GM12878 (cell line): ENCODE results near the gene ABCG1. TPM values are rescaled to one million over a fixed set of nuclear protein-coding genes. Genes with fewer than 3 reads are reported as not detected.

Experiments used
- ATAC-seq: fragments of 200-7000 bp; cut with Tn5 transposase; 3 replicates; pipeline ENCODE4 v1.9.1; 2020; ENCODE audit warnings: mild to moderate bottlenecking, moderate library complexity
- BruUV-seq: library from RNA; stranded (reverse); fragments of 400-500 nt; replicated peaks from 2 replicates; lab custom pipeline; 2021; lab: Mats Ljungman, UMichigan
- CTCF ChIA-PET: fragments of 300-600 bp; sonication (Branson Sonifier 250); formaldehyde crosslinking; extraction: SDS; loops from one replicate; lab custom pipeline; 2021; ENCODE audit warnings: inconsistent platforms; lab: Yijun Ruan, JAX
- POLR2A ChIA-PET: fragments of 350-600 bp; formaldehyde crosslinking; extraction: SDS; loops from one replicate; lab custom pipeline; 2021; ENCODE audit warnings: inconsistent platforms; lab: Charles Lee
- RAD21 ChIA-PET: fragments of 300-600 bp; sonication (Branson Sonifier 250); formaldehyde crosslinking; loops from one replicate; lab custom pipeline; 2023; ENCODE audit warnings: antibody characterized with exemption; ENCODE audit not compliant: unreplicated experiment; lab: Charles Lee
- SMC1A ChIA-PET: fragments of 300-600 bp; sonication (Branson Sonifier 250); formaldehyde crosslinking; loops from one replicate; lab custom pipeline; 2023; ENCODE audit not compliant: unreplicated experiment, uncharacterized antibody; lab: Charles Lee
- DNase-seq: peaks from one replicate; pipeline ENCODE4 v3.0.0-alpha.2; 2011; ENCODE audit warnings: low read depth, low spot score
- FAIRE-seq: peaks from 3 replicates; lab custom pipeline; 2011; peaks lifted over from hg19 to GRCh38; lab: Jason Lieb, UNC
- H2AFZ ChIP-seq: 2 replicates; pipeline ENCODE4 v1.6.0; 2011; ENCODE audit warnings: low read depth, low read length, control low read depth; ENCODE audit not compliant: control insufficient read depth
- H3K27ac ChIP-seq: 2 replicates; pipeline ENCODE4 v1.5.1; 2011; ENCODE audit warnings: control low read depth; ENCODE audit not compliant: control insufficient read depth, insufficient read depth
- H3K27me3 ChIP-seq, 2 experiments: replicated peaks in 1 of 2; 2 replicates each; pipeline versions ENCODE4 v1.6.0 to v1.6.1; 2011; ENCODE audit warnings: low read length in 1 of 2; ENCODE audit not compliant: control insufficient read depth in 2 of 2, insufficient read depth in 2 of 2
- H3K36me3 ChIP-seq, 2 experiments: 2 replicates each; pipeline ENCODE4 v1.5.1; 2011; ENCODE audit warnings: low read length in 1 of 2; ENCODE audit not compliant: control insufficient read depth in 2 of 2, insufficient read depth in 2 of 2
- H3K4me1 ChIP-seq: 2 replicates; pipeline ENCODE4 v1.6.1; 2011; ENCODE audit warnings: mild to moderate bottlenecking, low read length, moderate library complexity, mixed read lengths; ENCODE audit not compliant: control insufficient read depth, insufficient read depth
- H3K4me2 ChIP-seq: 2 replicates; pipeline ENCODE4 v1.6.0; 2011; ENCODE audit warnings: control low read depth; ENCODE audit not compliant: control insufficient read depth, insufficient read depth
- H3K4me3 ChIP-seq: fragments of 200-600 bp; sonication (generic); 2 replicates; pipeline ENCODE4 v1.5.1; 2016
- H3K79me2 ChIP-seq: 2 replicates; pipeline ENCODE4 v1.6.0; 2011; ENCODE audit warnings: low read length; ENCODE audit not compliant: control insufficient read depth, insufficient read depth
- H3K9ac ChIP-seq: 2 replicates; pipeline ENCODE4 v1.8.0; 2011; ENCODE audit warnings: low read length, control low read depth, mixed read lengths; ENCODE audit not compliant: control insufficient read depth, insufficient read depth
- H3K9me3 ChIP-seq: replicated peaks from 3 replicates; pipeline ENCODE4 v1.5.1; 2011; ENCODE audit warnings: mild to moderate bottlenecking, low read length; ENCODE audit not compliant: control insufficient read depth, insufficient read depth
- H4K20me1 ChIP-seq: 2 replicates; pipeline ENCODE4 v1.6.0; 2011; ENCODE audit not compliant: control insufficient read depth, insufficient read depth
- CREM ChIP-seq: IDR thresholded peaks from 2 replicates; pipeline ENCODE4 v1.6.1; 2014; ENCODE audit warnings: antibody characterized with exemption, low read depth
- ELK1 ChIP-seq: IDR thresholded peaks from 2 replicates; pipeline ENCODE4 v1.6.1; 2012; ENCODE audit warnings: low read depth, low read length, improper control_type of control experiment
- EP300 ChIP-seq, 2 experiments: fragments of 150-350 bp in 1 of 2; IDR thresholded peaks; 2 replicates each; pipeline ENCODE4 v1.6.1; 2011 to 2012; ENCODE audit warnings: low read depth in 2 of 2, low read length in 2 of 2, borderline replicate concordance in 1 of 2, improper control_type of control experiment in 1 of 2, inconsistent platforms in 1 of 2; ENCODE audit not compliant: control insufficient read depth in 1 of 2
- FOXM1 ChIP-seq: IDR thresholded peaks from 2 replicates; pipeline ENCODE4 v1.6.1; 2012; ENCODE audit warnings: low read depth, mild to moderate bottlenecking, inconsistent platforms, low read length, moderate library complexity
- HDAC2 ChIP-seq: fragments of 200-600 bp; sonication (generic); IDR thresholded peaks from 2 replicates; pipeline ENCODE4 v1.6.1; 2017
- MTA3 ChIP-seq: IDR thresholded peaks from 2 replicates; pipeline ENCODE4 v1.6.1; 2012; ENCODE audit warnings: low read length, inconsistent platforms, borderline replicate concordance
- MYC ChIP-seq: IDR thresholded peaks from 2 replicates; pipeline ENCODE4 v1.6.1; 2011; ENCODE audit warnings: mild to moderate bottlenecking, low read length, moderate library complexity, inconsistent platforms; ENCODE audit not compliant: insufficient read depth, insufficient replicate concordance, insufficient read length, severe bottlenecking
- POLR2AphosphoS5 ChIP-seq: IDR thresholded peaks from 2 replicates; pipeline ENCODE4 v1.6.1; 2011; ENCODE audit warnings: mild to moderate bottlenecking, low read length, inconsistent platforms
- WRNIP1 ChIP-seq: IDR thresholded peaks from 2 replicates; pipeline ENCODE4 v1.6.1; 2011; ENCODE audit warnings: low read depth, low read length, improper control_type of control experiment, borderline replicate concordance
- whole genome bisulfite sequencing: methylation state at CpG from one replicate; pipeline ENCODE4 v1.1.6; 2016; ENCODE audit warnings: low lambda C conversion rate; ENCODE audit not compliant: insufficient replicate concordance, insufficient coverage; ENCODE audit errors: missing lambda C conversion rate; 5-methylcytosine and 5-hydroxymethylcytosine counted together
- in situ Hi-C: fragments of 300-500 bp; cut with MboI; formaldehyde crosslinking; loops from 9 replicates; pipeline ENCODE4 v1.14.3; 2018; ENCODE audit warnings: mixed read lengths
- intact Hi-C: fragments of 100-400 bp; cut with micrococcal nuclease; formaldehyde crosslinking; loops from one replicate; pipeline ENCODE4 v1.14.2; 2022; ENCODE audit not compliant: unreplicated experiment
- polyA plus RNA-seq, 11 experiments: library from polyadenylated mRNA; depleted of rRNA in 4 of 11; unstranded in 6 of 11; stranded (reverse) in 5 of 11; fragments of >200 nt; fragmentation: Nextera tagmentation in 4 of 11; fragmentation: Illumina TruSeq in 1 of 11; extraction: Ambion mirVana in 4 of 11; extraction: Trizol in 1 of 11; gene quantifications; 1 replicate in 1 of 11; 2 replicates in 10 of 11; pipeline versions ENCODE4 v1.2.1 to v1.2.3, GENCODE V29; 2011 to 2016; ENCODE audit warnings: inconsistent platforms in 2 of 11, missing spikeins in 2 of 11, low read depth in 1 of 11
- total RNA-seq, 4 experiments: library from RNA; depleted of rRNA in 3 of 4; stranded (reverse); fragments of >200 nt in 3 of 4; fragmentation: Illumina TruSeq in 1 of 4; extraction: Trizol in 1 of 4; gene quantifications; 2 replicates each; pipeline versions ENCODE4 v1.2.1 to v1.2.3, GENCODE V29; 2013 to 2021
- TF ChIP-seq, protein P1 (sequence below): IDR thresholded peaks from 2 replicates; pipeline ENCODE4 v1.6.1; 2011; ENCODE audit warnings: low read depth, mild to moderate bottlenecking, low read length, moderate library complexity, borderline replicate concordance; ENCODE audit errors: extremely low read depth
- TF ChIP-seq, protein P2 (sequence below): fragments of 150-350 bp; IDR thresholded peaks from 2 replicates; pipeline ENCODE4 v1.6.1; 2014; ENCODE audit warnings: mild to moderate bottlenecking, low read depth, low read length

The ABCG1 gene
- total and polyA plus RNA-seq, 10 of the 15 experiments (the other 5 are each of a cell fraction or from before 2014, with no cell fraction given): 0.59 to 19.3 (median 5.7) TPM

DNA sequence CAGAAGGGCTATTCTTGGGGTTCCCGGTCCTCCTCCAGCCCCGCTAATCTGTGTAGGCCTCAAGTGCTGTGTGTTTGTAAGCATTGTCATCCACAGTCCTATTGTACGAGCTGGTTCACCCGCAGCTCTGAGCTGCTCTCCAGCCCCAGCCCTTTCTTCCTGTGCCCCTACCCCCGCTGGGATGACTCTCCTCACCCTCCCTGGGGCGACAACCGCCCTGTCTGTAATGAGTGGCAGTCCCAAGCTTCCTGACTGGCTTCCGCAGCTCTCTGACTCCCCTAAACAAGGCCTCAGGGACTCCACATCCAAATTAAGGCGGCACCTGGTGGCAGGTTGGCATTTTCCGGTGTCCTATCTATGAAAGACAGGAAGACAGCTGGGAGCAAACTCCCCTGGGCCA is 50.4 kb downstream of the ABCG1 start (continued):
- TF ChIP-seq, protein P1, sequence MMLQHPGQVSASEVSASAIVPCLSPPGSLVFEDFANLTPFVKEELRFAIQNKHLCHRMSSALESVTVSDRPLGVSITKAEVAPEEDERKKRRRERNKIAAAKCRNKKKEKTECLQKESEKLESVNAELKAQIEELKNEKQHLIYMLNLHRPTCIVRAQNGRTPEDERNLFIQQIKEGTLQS: no peak
- no peak for TF ChIP-seq MTA3
- no peak for TF ChIP-seq EP300 (IDR thresholded peaks at IDR 0.05; ENCODE audit: borderline replicate concordance in 1 of 2, control insufficient read depth in 1 of 2, low read depth in 2 of 2, low read length in 2 of 2)
- no peak for TF ChIP-seq FOXM1
- TF ChIP-seq, protein P2, sequence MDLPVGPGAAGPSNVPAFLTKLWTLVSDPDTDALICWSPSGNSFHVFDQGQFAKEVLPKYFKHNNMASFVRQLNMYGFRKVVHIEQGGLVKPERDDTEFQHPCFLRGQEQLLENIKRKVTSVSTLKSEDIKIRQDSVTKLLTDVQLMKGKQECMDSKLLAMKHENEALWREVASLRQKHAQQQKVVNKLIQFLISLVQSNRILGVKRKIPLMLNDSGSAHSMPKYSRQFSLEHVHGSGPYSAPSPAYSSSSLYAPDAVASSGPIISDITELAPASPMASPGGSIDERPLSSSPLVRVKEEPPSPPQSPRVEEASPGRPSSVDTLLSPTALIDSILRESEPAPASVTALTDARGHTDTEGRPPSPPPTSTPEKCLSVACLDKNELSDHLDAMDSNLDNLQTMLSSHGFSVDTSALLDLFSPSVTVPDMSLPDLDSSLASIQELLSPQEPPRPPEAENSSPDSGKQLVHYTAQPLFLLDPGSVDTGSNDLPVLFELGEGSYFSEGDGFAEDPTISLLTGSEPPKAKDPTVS: no peak
- no peak for TF ChIP-seq CREM

DNA sequence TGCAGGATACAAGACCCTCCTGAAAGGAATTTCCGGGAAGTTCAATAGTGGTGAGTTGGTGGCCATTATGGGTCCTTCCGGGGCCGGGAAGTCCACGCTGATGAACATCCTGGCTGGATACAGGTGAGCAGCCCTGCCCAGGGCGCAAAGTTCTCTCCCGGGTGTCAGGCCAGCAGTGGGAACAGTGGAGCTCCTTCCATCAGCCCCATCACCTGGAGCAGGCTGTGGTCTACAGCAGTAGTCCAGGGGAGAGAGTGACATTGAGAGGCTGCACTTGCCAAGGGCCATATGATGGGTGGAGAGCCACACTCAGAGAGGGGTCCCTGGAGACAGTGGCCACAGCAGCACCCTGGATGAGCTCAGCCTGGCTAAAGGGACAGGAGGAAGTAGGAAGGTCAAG is 52.1 kb downstream of the ABCG1 start:
- SMC1A ChIA-PET: interaction anchor here (1.4 kb wide), 1 partner anchor 14 kb away, joined by 4 read pairs; no protein-coding TSS in a partner anchor
- CTCF ChIA-PET: interaction anchor here (1.0 to 5.6 kb wide), 3 partner anchors 12 to 123 kb away, joined by 3 to 45 read pairs (median 3); no protein-coding TSS in a partner anchor
- POLR2A ChIA-PET: no interaction called here
- H3K27ac ChIP-seq: no peak overlapping the region
- RAD21 ChIA-PET: interaction anchor here (3.5 kb wide), 1 partner anchor 12 kb away, joined by 13 read pairs; no protein-coding TSS in a partner anchor
- DNase-seq (no peak), ATAC-seq (no peak), FAIRE-seq (no peak)
- WGBS: 78% methylated on average over 6 of the region's 6 CpGs
- H3K4me1 ChIP-seq: no peaks in the 10 kb centered on the region
- H3K79me2 ChIP-seq: no peaks in the 10 kb centered on the region
- H4K20me1 ChIP-seq: no peaks in the 10 kb centered on the region
- no TSS peak for BruUV-seq
- no peaks in the 10 kb centered on the region for H3K9me3 ChIP-seq
- in situ Hi-C loops (no loop called here), intact Hi-C loops (no loop called here)
- no peak overlapping the region for H3K4me3 ChIP-seq
- H3K27me3 ChIP-seq: no peaks in the 10 kb centered on the region
- H2AFZ ChIP-seq: no peak overlapping the region
- no peaks in the 10 kb centered on the region for H3K36me3 ChIP-seq
- H3K4me2 ChIP-seq: no peak overlapping the region
- H3K9ac ChIP-seq: no peak overlapping the region
- no peak for TF ChIP-seq ELK1
- TF ChIP-seq POLR2AphosphoS5: no peak
- TF ChIP-seq HDAC2: no peak
- no peak for TF ChIP-seq MYC
- TF ChIP-seq WRNIP1: no peak
